KMS-11 (cell line): ENCODE data around the gene OR10G4.

Experiments
- H2AFZ ChIP-seq: fragments of 200-600 bp; sonication (generic); 2 replicates; pipeline ENCODE4 v1.6.1; 2016; ENCODE audit warnings: antibody characterized with exemption, mixed run types, low read depth
- H3K27ac ChIP-seq: fragments of 200-600 bp; sonication (generic); 2 replicates; pipeline ENCODE4 v1.6.1; 2016; ENCODE audit warnings: mild to moderate bottlenecking, mixed run types
- H3K27me3 ChIP-seq: fragments of 200-600 bp; sonication (generic); 2 replicates; pipeline ENCODE4 v1.6.1; 2017; ENCODE audit warnings: mild to moderate bottlenecking, low read depth, mixed run types, moderate library complexity; ENCODE audit not compliant: insufficient read depth
- H3K36me3 ChIP-seq: fragments of 200-600 bp; sonication (generic); 2 replicates; pipeline ENCODE4 v1.6.1; 2017; ENCODE audit warnings: mild to moderate bottlenecking, mixed run types; ENCODE audit not compliant: insufficient read depth
- H3K4me1 ChIP-seq: fragments of 200-600 bp; sonication (generic); 2 replicates; pipeline ENCODE4 v1.6.1; 2016; ENCODE audit warnings: mild to moderate bottlenecking, low read depth, mixed run types; ENCODE audit not compliant: poor library complexity, severe bottlenecking
- H3K4me2 ChIP-seq: fragments of 200-600 bp; sonication (generic); 2 replicates; pipeline ENCODE4 v1.7.0; 2016; ENCODE audit warnings: mild to moderate bottlenecking, mixed run types
- H3K4me3 ChIP-seq: fragments of 200-600 bp; sonication (generic); IDR thresholded peaks from 2 replicates; pipeline ENCODE4 v1.6.1; 2017; ENCODE audit warnings: low read depth, low read length, mixed read lengths; ENCODE audit not compliant: insufficient read depth
- H3K79me2 ChIP-seq: fragments of 200-600 bp; sonication (generic); 2 replicates; pipeline ENCODE4 v1.6.1; 2016; ENCODE audit warnings: low read depth, mixed run types; ENCODE audit not compliant: insufficient read depth
- H3K9ac ChIP-seq: fragments of 200-600 bp; sonication (generic); 2 replicates; pipeline ENCODE4 v1.6.1; 2016; ENCODE audit warnings: mild to moderate bottlenecking, mixed run types
- H4K20me1 ChIP-seq: fragments of 200-600 bp; sonication (generic); 2 replicates; pipeline ENCODE4 v1.6.1; 2016; ENCODE audit warnings: mild to moderate bottlenecking, mixed run types; ENCODE audit not compliant: insufficient read depth
- CTCF ChIP-seq: fragments of 200-600 bp; sonication (generic); conservative IDR thresholded peaks from 2 replicates; pipeline ENCODE4 v1.6.1; 2017; ENCODE audit warnings: low read depth, mild to moderate bottlenecking, antibody characterized with exemption, low read length, moderate library complexity, mixed read lengths

Gene OR10G4

DNA sequence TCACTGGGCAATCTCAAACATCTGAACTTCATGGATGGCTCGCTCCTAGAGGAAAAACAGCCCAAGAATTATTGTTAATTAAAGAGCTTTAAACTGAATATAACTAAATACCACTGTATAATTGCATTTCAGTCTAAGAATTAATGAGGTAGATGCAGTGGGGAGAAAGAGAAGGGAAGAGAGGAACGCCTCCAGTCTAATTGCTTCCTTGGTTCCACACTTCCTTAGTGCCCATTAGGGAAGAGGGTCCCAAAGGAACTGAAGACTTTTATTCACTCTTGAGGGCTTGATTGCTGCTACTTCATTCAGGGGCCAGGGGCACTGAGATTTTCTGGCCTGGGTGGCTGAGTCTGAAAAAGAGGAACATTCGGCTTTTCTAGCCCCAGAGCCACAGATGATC is 40.2 kb downstream of the OR10G4 start:
- no peak overlapping the region for H3K4me2 ChIP-seq
- no peak overlapping the region for H3K27ac ChIP-seq
- H3K4me1 ChIP-seq: no peaks in the 10 kb centered on the region
- no peak for TF ChIP-seq CTCF
- H3K27me3 ChIP-seq: no peaks in the 10 kb centered on the region
- H2AFZ ChIP-seq: no peak overlapping the region
- no peaks in the 10 kb centered on the region for H3K36me3 ChIP-seq
- H3K79me2 ChIP-seq: no peaks in the 10 kb centered on the region
- no peak overlapping the region for H3K4me3 ChIP-seq
- no peak overlapping the region for H3K9ac ChIP-seq
- H4K20me1 ChIP-seq: no peaks in the 10 kb centered on the region
